LNCaP clone FGC (cell line): ENCODE measurements around the gene ECSIT.

Experiments
- DNase-seq: peaks from one replicate; pipeline ENCODE4 v3.0.0-alpha.2; 2011; ENCODE audit warnings: low read depth
- H3K4me3 ChIP-seq: 2 replicates; pipeline ENCODE4 v1.5.1; 2011; ENCODE audit warnings: mild to moderate bottlenecking, low read depth, low read length, control low read depth
- CTCF ChIP-seq: IDR thresholded peaks from 2 replicates; pipeline ENCODE4 v1.5.1; 2012; ENCODE audit warnings: mild to moderate bottlenecking; ENCODE audit not compliant: control insufficient read depth, insufficient read depth; ENCODE audit errors: extremely low read depth

Gene ECSIT

GRCh38 chr19:11552666-11553372 is 23.9 kb upstream of the ECSIT start:
- TF ChIP-seq CTCF: no peak
- H3K4me3 ChIP-seq: no peak overlapping the region
- DNase-seq: no peak

- no peak overlapping the region for H3K4me3 ChIP-seq
- DNase-seq: no peak
- TF ChIP-seq CTCF: 0 out of 2 replicates have a peak, but pooled peaks have one; percentile 17
Measured at GRCh38 chr19:11551603-11552235, 22.8 kb upstream of the ECSIT start.

- TF ChIP-seq CTCF: no peak
- DNase-seq: no peak
Measured at GRCh38 chr19:11550265-11550664, 21.3 kb upstream of the ECSIT start.

GRCh38 chr19:11549386-11549953 is 20.5 kb upstream of the ECSIT start:
- TF ChIP-seq CTCF: no peak
- H3K4me3 ChIP-seq: no peak overlapping the region
- DNase-seq: no peak

More at GRCh38 chr19:11550265-11550664, 21.3 kb upstream of the ECSIT start:
- H3K4me3 ChIP-seq: no peak overlapping the region

- DNase-seq: no peak
- no peak overlapping the region for H3K4me3 ChIP-seq
- no peak for TF ChIP-seq CTCF
Measured at GRCh38 chr19:11547929-11548700, 19.2 kb upstream of the ECSIT start.

GRCh38 chr19:11541238-11541637 is 12.3 kb upstream of the ECSIT start:
- no peak for DNase-seq
- H3K4me3 ChIP-seq: no peak overlapping the region
- no peak for TF ChIP-seq CTCF
